Upper lobe of right lung (tissue), 1 donor: Measurements from ENCODE around the gene ITPRID1. TPM values are rescaled to one million over a fixed set of nuclear protein-coding genes. Genes with fewer than 3 reads are reported as not detected.
"Not testable (repeated sequence)": the region's sequence is repeated elsewhere in the genome, so short reads cannot be mapped to it uniquely, and the experiment has no call there.

Experiments
- ATAC-seq: fragments of 200-7000 bp; cut with Tn5 transposase; one replicate; pipeline ENCODE4 v1.9.1; 2020; ENCODE audit warnings: mild to moderate bottlenecking, moderate library complexity
- DNase-seq: peaks from one replicate; pipeline ENCODE4 v3.0.0-alpha.2; 2020
- H3K27ac ChIP-seq: fragments of 200-600 bp; one replicate; pipeline ENCODE4 v1.8.0; 2022
- H3K27me3 ChIP-seq: fragments of 200-600 bp; one replicate; pipeline ENCODE4 v1.8.0; 2022; ENCODE audit warnings: mild to moderate bottlenecking
- H3K36me3 ChIP-seq: fragments of 200-600 bp; one replicate; pipeline ENCODE4 v1.8.0; 2022
- H3K4me1 ChIP-seq: fragments of 200-600 bp; one replicate; pipeline ENCODE4 v1.8.0; 2022
- H3K4me3 ChIP-seq: fragments of 200-600 bp; one replicate; pipeline ENCODE4 v1.8.0; 2022; ENCODE audit warnings: mild to moderate bottlenecking
- H3K9me3 ChIP-seq: fragments of 200-600 bp; one replicate; pipeline ENCODE4 v1.8.0; 2022
- CTCF ChIP-seq: fragments of 200-600 bp; IDR thresholded peaks from one replicate; pipeline ENCODE4 v1.8.0; 2022; ENCODE audit warnings: antibody characterized with exemption
- intact Hi-C: fragments of 100-400 bp; cut with DNase I; formaldehyde crosslinking; loops from one replicate; pipeline ENCODE4 v1.11.0; 2022
- long read RNA-seq: library from polyadenylated mRNA; unstranded; transcript quantifications from one replicate; pipeline ENCODE4 v2.0.0, GENCODE V29; 2021
- total RNA-seq: library from RNA; stranded (reverse); fragmentation: NEBNext Ultra II Directional; extraction: Animal tissue kit (Norgen Biotek cat#: 25700); gene quantifications from one replicate; pipeline ENCODE4 v1.2.1, GENCODE V29; 2021
- donor health status: DM: no; HTN: yes; CAD: no; lungs with severe emphysema.

The ITPRID1 gene
- not detected for total RNA-seq
- long read RNA-seq, partial matches to known transcripts: 0 of 3 reads
- long read RNA-seq, other reads (novel, unspliced or antisense): 3 of 3 reads

GRCh38 chr7:31513790-31514189, at the start of gene ITPRID1:
Gene ITPRID1, plus strand, starts transcription at chr7:31514090. Its CDS starts 38,935 bp downstream, at chr7:31553025.
- no peak for TF ChIP-seq CTCF
- Histone ChIP-seq H3K4me1 (no peaks in the 10 kb centered on the region), H3K27ac (no peak within 1 kb of the TSS), H3K9me3 (no peaks in the 10 kb centered on the region), H3K36me3 (no peaks in the 10 kb centered on the region), H3K27me3 (no peaks in the 10 kb centered on the region), H3K4me3 (no peak within 1 kb of the TSS)
- DNase-seq: no peak
- intact Hi-C loops: no loop called here
- ATAC-seq: no peak

GRCh38 chr7:31464601-31465000, 49.3 kb upstream of the ITPRID1 start:
- no peak overlapping the region for H3K4me3 ChIP-seq
- TF ChIP-seq CTCF: no peak
- ATAC-seq (no peak), DNase-seq (no peak)
- H3K9me3 ChIP-seq: no peaks in the 10 kb centered on the region
- no peaks in the 10 kb centered on the region for H3K36me3 ChIP-seq
- no peaks in the 10 kb centered on the region for H3K27me3 ChIP-seq
- H3K27ac ChIP-seq: no peak overlapping the region
- intact Hi-C loops: no loop called here
- H3K4me1 ChIP-seq: no peaks in the 10 kb centered on the region

DNA sequence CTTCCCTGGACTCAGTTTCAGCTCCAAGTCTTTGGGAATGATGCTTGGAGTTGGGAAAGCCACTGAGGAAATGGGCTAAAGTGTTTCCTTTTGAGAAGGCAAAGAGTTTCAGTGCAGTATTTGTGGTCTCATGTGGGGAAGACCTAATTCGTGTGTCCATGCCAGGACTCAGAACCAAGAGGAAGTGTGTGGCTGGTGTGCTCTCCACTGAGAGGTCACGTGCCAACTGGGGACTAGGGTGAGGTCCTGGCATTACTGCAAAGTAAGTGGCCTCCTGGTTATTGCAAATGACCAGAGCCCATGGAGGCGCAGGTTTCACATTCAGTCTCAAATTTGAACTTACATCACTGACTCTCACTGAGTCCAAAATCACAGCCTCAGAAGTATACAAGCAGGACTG, 48.6 kb upstream of the ITPRID1 start:
- H3K4me1 ChIP-seq: no peaks in the 10 kb centered on the region
- H3K9me3 ChIP-seq: no peaks in the 10 kb centered on the region
- H3K36me3 ChIP-seq: no peaks in the 10 kb centered on the region
- no peak for TF ChIP-seq CTCF
- H3K4me3 ChIP-seq: no peak overlapping the region
- H3K27me3 ChIP-seq: no peaks in the 10 kb centered on the region
- intact Hi-C loops: no loop called here
- H3K27ac ChIP-seq: no peak overlapping the region
- DNase-seq (no peak), ATAC-seq (no peak)

- no peaks in the 10 kb centered on the region for H3K36me3 ChIP-seq
- intact Hi-C loops: no loop called here
- no peaks in the 10 kb centered on the region for H3K4me1 ChIP-seq
- ATAC-seq (no peak), DNase-seq (no peak)
- H3K27ac ChIP-seq: no peak overlapping the region
- H3K27me3 ChIP-seq: no peaks in the 10 kb centered on the region
- H3K9me3 ChIP-seq: no peaks in the 10 kb centered on the region
- no peak overlapping the region for H3K4me3 ChIP-seq
- no peak for TF ChIP-seq CTCF
Observed at GRCh38 chr7:31466036-31466435, 47.9 kb upstream of the ITPRID1 start.

- ATAC-seq, H3K9me3 ChIP-seq, intact Hi-C loops, H3K4me3 ChIP-seq, H3K27ac ChIP-seq, DNase-seq, H3K4me1 ChIP-seq, H3K36me3 ChIP-seq, H3K27me3 ChIP-seq: not testable (repeated sequence)
Observed at GRCh38 chr7:31470883-31471282, 43.0 kb upstream of the ITPRID1 start.

DNA sequence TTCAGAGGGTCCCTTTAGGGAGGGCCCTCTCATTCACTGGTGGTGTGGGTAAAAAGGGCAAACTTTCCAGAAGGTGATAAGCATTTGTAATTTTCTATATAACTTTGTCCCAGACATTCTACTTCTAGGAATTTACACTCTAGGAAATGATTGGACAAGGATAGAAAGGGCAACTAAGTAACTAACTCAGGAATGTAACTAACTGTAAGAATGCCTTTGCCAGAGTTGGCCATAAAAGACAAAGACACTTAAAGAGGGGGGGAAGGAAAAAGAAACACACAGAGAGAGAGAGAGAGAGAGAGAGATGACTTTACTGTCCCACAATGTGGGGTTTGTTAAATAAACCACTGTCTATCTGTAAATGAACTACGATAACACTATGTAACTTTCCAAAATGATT, 38.5 kb upstream of the ITPRID1 start:
- Histone ChIP-seq H3K4me3 (no peak overlapping the region), H3K36me3 (no peaks in the 10 kb centered on the region), H3K27me3 (no peaks in the 10 kb centered on the region), H3K9me3 (no peaks in the 10 kb centered on the region), H3K4me1 (peaks cover 4% of the 10 kb centered on the region), H3K27ac (no peak overlapping the region)
- ATAC-seq (no peak), DNase-seq (no peak)
- intact Hi-C loops: no loop called here
- no peak for TF ChIP-seq CTCF
